Measurements from ENCODE around the gene ARHGAP24. TPM values are rescaled to one million over a fixed set of nuclear protein-coding genes. Genes with fewer than 3 reads are reported as not detected.

ARHGAP24 gene
- total and polyA plus RNA-seq, 12 donors = 0.72 to 53.4 (median 4.4) TPM

DNA sequence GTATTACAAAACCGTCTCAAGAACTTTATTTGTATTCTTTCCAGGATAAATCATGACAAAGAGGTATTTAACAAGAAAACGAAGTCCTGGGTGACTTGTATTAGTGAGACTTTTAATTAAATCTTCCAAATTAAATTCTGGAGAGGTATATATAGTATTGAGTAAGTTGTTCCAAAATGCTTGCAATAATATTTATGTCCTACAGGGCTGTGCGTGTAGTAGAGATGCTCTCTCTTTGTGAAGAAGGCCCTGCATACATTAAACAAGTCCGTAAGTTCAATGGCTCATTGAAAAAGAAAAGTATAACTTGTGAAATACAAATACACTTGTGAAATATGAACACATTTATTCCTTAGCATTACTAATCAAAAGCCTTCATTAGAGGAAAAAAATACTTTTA is 211.4 kb downstream of the ARHGAP24 start:
- WGBS, 4 donors = 66 to 86% (median 80%) methylated on average over 4 of the region's 4 CpGs
- no peak overlapping the region for H3K4me3 ChIP-seq
- DNase-seq = no peak
- no peaks in the 10 kb centered on the region for H3K27me3 ChIP-seq
- intact Hi-C loops (cut with DNase I) = no loop called here
- no peaks in the 10 kb centered on the region for H3K4me1 ChIP-seq (replicated peaks in 1 of 2)
- no peaks in the 10 kb centered on the region for H3K9me3 ChIP-seq (replicated peaks in 1 of 3)
- no peak overlapping the region for H3K27ac ChIP-seq
- H3K36me3 ChIP-seq (replicated peaks in 1 of 2) = no peaks in the 10 kb centered on the region
- TF ChIP-seq POLR2A (IDR thresholded peaks at IDR 0.05) = no peak
- TF ChIP-seq, protein P1, sequence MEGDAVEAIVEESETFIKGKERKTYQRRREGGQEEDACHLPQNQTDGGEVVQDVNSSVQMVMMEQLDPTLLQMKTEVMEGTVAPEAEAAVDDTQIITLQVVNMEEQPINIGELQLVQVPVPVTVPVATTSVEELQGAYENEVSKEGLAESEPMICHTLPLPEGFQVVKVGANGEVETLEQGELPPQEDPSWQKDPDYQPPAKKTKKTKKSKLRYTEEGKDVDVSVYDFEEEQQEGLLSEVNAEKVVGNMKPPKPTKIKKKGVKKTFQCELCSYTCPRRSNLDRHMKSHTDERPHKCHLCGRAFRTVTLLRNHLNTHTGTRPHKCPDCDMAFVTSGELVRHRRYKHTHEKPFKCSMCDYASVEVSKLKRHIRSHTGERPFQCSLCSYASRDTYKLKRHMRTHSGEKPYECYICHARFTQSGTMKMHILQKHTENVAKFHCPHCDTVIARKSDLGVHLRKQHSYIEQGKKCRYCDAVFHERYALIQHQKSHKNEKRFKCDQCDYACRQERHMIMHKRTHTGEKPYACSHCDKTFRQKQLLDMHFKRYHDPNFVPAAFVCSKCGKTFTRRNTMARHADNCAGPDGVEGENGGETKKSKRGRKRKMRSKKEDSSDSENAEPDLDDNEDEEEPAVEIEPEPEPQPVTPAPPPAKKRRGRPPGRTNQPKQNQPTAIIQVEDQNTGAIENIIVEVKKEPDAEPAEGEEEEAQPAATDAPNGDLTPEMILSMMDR (IDR thresholded peaks at IDR 0.05) = no peak

DNA sequence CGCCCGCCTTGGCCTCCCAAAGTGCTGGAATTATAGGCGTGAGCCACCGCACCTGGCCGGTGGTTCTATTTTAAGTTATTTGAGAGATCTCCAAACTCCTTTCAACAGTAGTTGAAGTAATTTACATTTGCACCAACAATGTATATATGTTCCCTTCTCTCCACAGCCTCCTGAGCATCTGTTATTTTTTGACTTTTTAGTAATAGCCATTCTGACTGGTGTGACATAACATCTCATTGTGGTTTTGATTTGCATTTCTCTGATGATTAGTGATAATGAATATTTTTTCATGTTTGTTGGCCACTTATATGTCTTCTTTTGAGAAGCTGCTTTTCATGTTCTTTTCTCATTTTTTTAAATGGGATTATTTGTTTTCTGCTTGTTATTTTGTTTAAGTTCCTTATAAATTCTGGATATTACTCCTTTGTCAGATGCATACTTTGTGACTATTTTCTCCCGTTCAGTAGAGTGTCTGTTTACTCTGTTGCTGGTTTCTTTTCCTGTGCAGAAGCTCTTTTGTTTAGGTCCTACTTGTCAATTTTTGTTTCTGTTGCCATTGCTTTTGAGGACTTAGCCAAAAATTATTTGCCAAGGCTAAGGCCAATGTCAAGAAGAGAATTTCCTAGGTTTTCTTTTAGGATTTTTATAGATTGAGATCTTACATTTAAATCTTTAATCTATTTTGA is 213.2 kb downstream of the ARHGAP24 start:
- 83 to 90% (median 87%) methylated on average over 6 of the region's 6 CpGs for WGBS, 4 donors
- no peak for DNase-seq
- Histone ChIP-seq H3K9me3 (replicated peaks in 1 of 3) (no peaks in the 10 kb centered on the region), H3K27ac (no peak overlapping the region), H3K4me1 (replicated peaks in 1 of 2) (no peaks in the 10 kb centered on the region), H3K36me3 (replicated peaks in 1 of 2) (no peaks in the 10 kb centered on the region), H3K4me3 (no peak overlapping the region), H3K27me3 (no peaks in the 10 kb centered on the region)
- intact Hi-C loops (cut with DNase I) = no loop called here
- TF ChIP-seq, protein P1 (IDR thresholded peaks at IDR 0.05) = no peak
- TF ChIP-seq POLR2A (IDR thresholded peaks at IDR 0.05) = no peak

DNA sequence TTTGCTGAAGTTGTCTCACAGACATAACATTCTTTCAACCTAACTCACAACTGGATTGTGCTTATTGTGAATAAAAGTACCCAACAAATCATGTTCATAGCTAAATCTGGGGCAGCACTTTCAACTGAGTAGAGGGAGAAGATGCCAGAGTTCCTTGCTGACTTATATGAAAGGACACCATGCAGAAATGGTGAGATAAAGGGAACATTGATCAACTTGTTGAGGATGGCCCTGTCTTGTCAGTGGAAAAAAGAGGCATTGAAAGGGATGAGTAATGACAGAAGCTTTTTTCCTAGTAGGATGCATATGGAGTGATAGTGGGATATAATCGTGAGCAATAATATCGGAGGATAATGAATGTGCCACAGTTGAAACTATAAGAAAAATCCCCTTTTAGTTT is 221.7 kb downstream of the ARHGAP24 start:
- Histone ChIP-seq H3K27me3 (no peaks in the 10 kb centered on the region), H3K4me3 (no peak overlapping the region), H3K27ac (no peak overlapping the region), H3K4me1 (replicated peaks in 1 of 2) (no peaks in the 10 kb centered on the region), H3K36me3 (replicated peaks in 1 of 2) (no peaks in the 10 kb centered on the region), H3K9me3 (replicated peaks in 1 of 3) (no peaks in the 10 kb centered on the region)
- intact Hi-C loops (cut with DNase I) = no loop called here
- TF ChIP-seq POLR2A (IDR thresholded peaks at IDR 0.05) = no peak
- TF ChIP-seq, protein P1 (IDR thresholded peaks at IDR 0.05) = no peak
- WGBS, 4 donors = 75 to 96% (median 86%) methylated on average over 2 of the region's 2 CpGs
- no peak for DNase-seq

DNA sequence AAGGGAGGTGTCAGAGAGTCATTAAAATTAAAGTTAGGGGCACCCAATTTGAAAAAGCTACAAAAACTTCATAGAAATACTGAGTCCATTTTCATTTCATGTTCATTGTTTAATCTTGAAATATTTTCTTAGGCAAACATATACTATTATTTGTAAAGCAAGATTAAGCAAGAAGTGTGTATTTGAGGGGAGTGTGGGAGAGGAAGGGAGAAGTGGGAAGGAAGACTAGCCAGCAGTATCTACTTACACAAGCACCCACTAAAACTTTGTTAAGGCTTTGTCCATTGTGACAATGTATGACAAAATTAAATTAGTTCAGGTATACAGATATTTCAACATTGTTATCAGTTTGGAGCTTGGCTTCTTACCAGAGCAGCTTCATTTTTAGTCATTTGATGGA is 222.9 kb downstream of the ARHGAP24 start:
- intact Hi-C loops (cut with DNase I) = no loop called here
- Histone ChIP-seq H3K27me3 (no peaks in the 10 kb centered on the region), H3K4me1 (replicated peaks in 1 of 2) (no peaks in the 10 kb centered on the region), H3K36me3 (replicated peaks in 1 of 2) (no peaks in the 10 kb centered on the region), H3K9me3 (replicated peaks in 1 of 3) (no peaks in the 10 kb centered on the region), H3K4me3 (no peak overlapping the region), H3K27ac (no peak overlapping the region)
- no peak for DNase-seq
- TF ChIP-seq POLR2A (IDR thresholded peaks at IDR 0.05) = no peak
- TF ChIP-seq, protein P1 (IDR thresholded peaks at IDR 0.05) = no peak
